Right renal pelvis (tissue), 4 donors: ENCODE measurements around the gene SPDYE1. TPM values are rescaled to one million over a fixed set of nuclear protein-coding genes. Genes with fewer than 3 reads are reported as not detected.
A peak's percentile ranks its signal among the peaks of the same experiment; 100 is the strongest.
"Not testable (repeated sequence)": the region's sequence is repeated elsewhere in the genome, so short reads cannot be mapped to it uniquely, and the experiment has no call there.

Experiments used
- DNase-seq, 4 donors: peaks; one replicate each; pipeline ENCODE4 v3.0.0-alpha.2; 2013; ENCODE audit warnings: low read depth in 4 of 4, low spot score in 3 of 4, missing footprints in 1 of 4
- polyA plus RNA-seq, 4 donors: library from polyadenylated mRNA; unstranded; fragments of 120-200 nt; gene quantifications; one replicate each; pipeline ENCODE4 v1.2.1, GENCODE V29; 2013; ENCODE audit not compliant: insufficient read length in 4 of 4

Gene SPDYE1
- polyA plus RNA-seq, 4 donors: 0.51 to 0.97 (median 0.52) TPM

- DNase-seq: not testable (repeated sequence)
Measured at GRCh38 chr7:44039800-44040492, 42.2 kb downstream of the SPDYE1 start.

- DNase-seq: not testable (repeated sequence)
Measured at GRCh38 chr7:44040493-44040891, 42.8 kb downstream of the SPDYE1 start.

- DNase-seq: no peak
Measured at GRCh38 chr7:44042221-44042620, 44.5 kb downstream of the SPDYE1 start.

GRCh38 chr7:44043902-44044301 is 46.2 kb downstream of the SPDYE1 start:
- no peak for DNase-seq

GRCh38 chr7:44044315-44045225 is 46.9 kb downstream of the SPDYE1 start, which contains the start of gene DBNL:
TSS of gene DBNL (plus strand) at chr7:44044702. CDS start at chr7:44044738, 36 bp downstream.
- DNase-seq: peak; percentile 76 to 80 (median 79)

- no peak for DNase-seq
Measured at GRCh38 chr7:44045226-44046014, 47.7 kb downstream of the SPDYE1 start.

- DNase-seq: no peak
Measured at GRCh38 chr7:44046321-44047061, 48.8 kb downstream of the SPDYE1 start.

GRCh38 chr7:44048031-44048795 is 50.5 kb downstream of the SPDYE1 start:
- DNase-seq: no peak

- no peak for DNase-seq
Measured at GRCh38 chr7:44050121-44050914, 52.6 kb downstream of the SPDYE1 start.

- no peak for DNase-seq
Measured at GRCh38 chr7:44050915-44051560, 53.3 kb downstream of the SPDYE1 start.

- no peak for DNase-seq
Measured at GRCh38 chr7:44051611-44052220, 54.0 kb downstream of the SPDYE1 start.

- no peak for DNase-seq
Measured at GRCh38 chr7:44052771-44053365, 55.2 kb downstream of the SPDYE1 start.

- no peak for DNase-seq
Measured at GRCh38 chr7:44056681-44057080, 59.0 kb downstream of the SPDYE1 start.

GRCh38 chr7:44057181-44057848 is 59.6 kb downstream of the SPDYE1 start:
- DNase-seq: no peak

- no peak for DNase-seq
Measured at GRCh38 chr7:44057849-44058758, 60.4 kb downstream of the SPDYE1 start.

GRCh38 chr7:44058759-44059218 is 61.1 kb downstream of the SPDYE1 start:
- no peak for DNase-seq
